Neural cell (in vitro differentiated cells): ENCODE results near the gene EID2B. TPM values are rescaled to one million over a fixed set of nuclear protein-coding genes. Genes with fewer than 3 reads are reported as not detected.

Experiments
- H2AFZ ChIP-seq: fragments of 200-600, 300-800 bp; sonication (generic), shearing (Covaris generic); 2 replicates; pipeline ENCODE4 v1.6.0; 2014; ENCODE audit warnings: low read depth, mild to moderate bottlenecking, antibody characterized with exemption, low read length, moderate library complexity
- H3F3A ChIP-seq: fragments of 200-600 bp; shearing (Covaris generic); 2 replicates; pipeline ENCODE4 v1.6.1; 2016; ENCODE audit warnings: mild to moderate bottlenecking, moderate library complexity, mixed read lengths, antibody characterized with exemption, low read length; ENCODE audit not compliant: insufficient read depth, poor library complexity, severe bottlenecking
- H3K27ac ChIP-seq: fragments of 200-600, 300-800 bp; sonication (generic), shearing (Covaris generic); 2 replicates; pipeline ENCODE4 v1.5.1; 2014; ENCODE audit warnings: mild to moderate bottlenecking, low read length, moderate library complexity
- H3K27me3 ChIP-seq: fragments of 300-800, 200-600 bp; sonication (generic), shearing (Covaris generic); 2 replicates; pipeline ENCODE4 v1.6.0; 2014; ENCODE audit warnings: mild to moderate bottlenecking, low read depth, low read length, moderate library complexity; ENCODE audit not compliant: insufficient read depth
- H3K36me3 ChIP-seq: fragments of 300-800, 200-600 bp; sonication (generic), shearing (Covaris generic); 2 replicates; pipeline ENCODE4 v1.5.1; 2014; ENCODE audit warnings: mild to moderate bottlenecking, antibody characterized with exemption, low read length, moderate library complexity; ENCODE audit not compliant: insufficient read depth
- H3K4me2 ChIP-seq: fragments of 300-800, 200-600 bp; sonication (generic), shearing (Covaris generic); 2 replicates; pipeline ENCODE4 v1.6.0; 2014; ENCODE audit warnings: mild to moderate bottlenecking, low read length
- H3K4me3 ChIP-seq: fragments of 300-800, 200-600 bp; sonication (generic), shearing (Covaris generic); 2 replicates; pipeline ENCODE4 v1.5.1; 2014; ENCODE audit warnings: mild to moderate bottlenecking, low read length, moderate library complexity
- H3K79me2 ChIP-seq: fragments of 200-600 bp; shearing (Covaris generic); replicated peaks from 2 replicates; pipeline ENCODE4 v1.6.0; 2014; ENCODE audit warnings: mild to moderate bottlenecking, low read length, moderate library complexity; ENCODE audit not compliant: insufficient read depth
- H3K9ac ChIP-seq: fragments of 300-800, 200-600 bp; sonication (generic), shearing (Covaris generic); 2 replicates; pipeline ENCODE4 v1.6.1; 2016; ENCODE audit warnings: mild to moderate bottlenecking, low read length, mixed read lengths
- H3K9me2 ChIP-seq: fragments of 200-600 bp; shearing (Covaris generic); 2 replicates; pipeline ENCODE4 v1.6.1; 2016; ENCODE audit warnings: mild to moderate bottlenecking, low read length, mixed read lengths; ENCODE audit not compliant: insufficient read depth
- H3K9me3 ChIP-seq: fragments of 200-600, 300-800 bp; sonication (generic), shearing (Covaris generic); 2 replicates; pipeline ENCODE4 v1.6.1; 2016; ENCODE audit warnings: mild to moderate bottlenecking, mixed run types, low read length, moderate library complexity, mixed read lengths
- H4K20me1 ChIP-seq: fragments of 200-600 bp; shearing (Covaris generic); 2 replicates; pipeline ENCODE4 v1.6.1; 2016; ENCODE audit warnings: mild to moderate bottlenecking, mixed run types; ENCODE audit not compliant: insufficient read depth
- CTCF ChIP-seq: fragments of 450-650 bp; IDR thresholded peaks from 2 replicates; pipeline ENCODE4 v1.5.1; 2014; ENCODE audit warnings: antibody characterized with exemption, mild to moderate bottlenecking, moderate library complexity; ENCODE audit not compliant: poor library complexity, severe bottlenecking
- EP300 ChIP-seq: fragments of 450-650 bp; conservative IDR thresholded peaks from 2 replicates; pipeline ENCODE4 v1.6.1; 2014; ENCODE audit warnings: antibody characterized with exemption, mild to moderate bottlenecking, moderate library complexity; ENCODE audit not compliant: poor library complexity, severe bottlenecking
- EZH2 ChIP-seq: fragments of 200-600, 300-800 bp; shearing (Covaris generic), sonication (generic); IDR thresholded peaks from 2 replicates; pipeline ENCODE4 v1.6.1; 2014; ENCODE audit warnings: antibody characterized with exemption, low read length, borderline replicate concordance, mild to moderate bottlenecking; ENCODE audit not compliant: insufficient read depth, poor library complexity, severe bottlenecking
- MXI1 ChIP-seq: fragments of 450-650 bp; conservative IDR thresholded peaks from 2 replicates; pipeline ENCODE4 v1.6.1; 2014; ENCODE audit warnings: antibody characterized with exemption, mild to moderate bottlenecking; ENCODE audit not compliant: poor library complexity, severe bottlenecking
- POLR2AphosphoS5 ChIP-seq: IDR thresholded peaks from 2 replicates; pipeline ENCODE4 v1.6.1; 2012
- RAD21 ChIP-seq: fragments of 450-650 bp; conservative IDR thresholded peaks from 2 replicates; pipeline ENCODE4 v1.6.1; 2014; ENCODE audit warnings: antibody characterized with exemption, mild to moderate bottlenecking, moderate library complexity
- REST ChIP-seq: IDR thresholded peaks from 2 replicates; pipeline ENCODE4 v1.6.1; 2012; ENCODE audit warnings: borderline replicate concordance
- SMC3 ChIP-seq: fragments of 450-650 bp; conservative IDR thresholded peaks from 2 replicates; pipeline ENCODE4 v1.6.1; 2014; ENCODE audit warnings: antibody characterized with exemption, mild to moderate bottlenecking, moderate library complexity; ENCODE audit not compliant: poor library complexity
- TAF1 ChIP-seq: IDR thresholded peaks from 2 replicates; pipeline ENCODE4 v1.6.1; 2012; ENCODE audit warnings: low read depth
- polyA plus RNA-seq: library from polyadenylated mRNA; depleted of rRNA; stranded (reverse); fragments of >200 nt; gene quantifications from 2 replicates; pipeline ENCODE4 v1.2.3, GENCODE V29; 2014

Gene EID2B
- polyA plus RNA-seq, 1 donor from 2014 or later: 36.5 TPM

- Histone ChIP-seq H4K20me1 (no peaks in the 10 kb centered on the region), H3F3A (no peaks in the 10 kb centered on the region), H3K9me2 (no peaks in the 10 kb centered on the region), H3K79me2 (no peaks in the 10 kb centered on the region), H3K36me3 (no peaks in the 10 kb centered on the region), H3K27ac (no peak overlapping the region), H2AFZ (no peak overlapping the region), H3K27me3 (no peaks in the 10 kb centered on the region), H3K9ac (no peak overlapping the region), H3K9me3 (no peaks in the 10 kb centered on the region), H3K4me3 (no peak overlapping the region), H3K4me2 (no peak overlapping the region)
- no peak for TF ChIP-seq SMC3
- TF ChIP-seq MXI1: no peak
- TF ChIP-seq EZH2: no peak
- TF ChIP-seq TAF1: no peak
- no peak for TF ChIP-seq POLR2AphosphoS5
These were observed 11.7 kb upstream of the EID2B start for GRCh38 chr19:39544226-39544903.

GRCh38 chr19:39543477-39543857, 10.8 kb upstream of the EID2B start:
- TF ChIP-seq REST: no peak
- no peak for TF ChIP-seq SMC3
- no peak for TF ChIP-seq MXI1
- TF ChIP-seq RAD21: no peak
- no peak for TF ChIP-seq EP300
- TF ChIP-seq POLR2AphosphoS5: no peak
- TF ChIP-seq TAF1: no peak
- TF ChIP-seq CTCF: no peak
- H3K9ac ChIP-seq: peak overlapping the region; percentile 63
- H3K79me2 ChIP-seq: peaks cover 7% of the 10 kb centered on the region
- H3K4me3 ChIP-seq: no peak overlapping the region
- H3K36me3 ChIP-seq: no peaks in the 10 kb centered on the region
- no peaks in the 10 kb centered on the region for H3K9me2 ChIP-seq
- H4K20me1 ChIP-seq: no peaks in the 10 kb centered on the region
- no peak overlapping the region for H2AFZ ChIP-seq
- H3K4me2 ChIP-seq: no peak overlapping the region
- H3K27me3 ChIP-seq: no peaks in the 10 kb centered on the region
- no peak overlapping the region for H3K27ac ChIP-seq
- H3F3A ChIP-seq: no peaks in the 10 kb centered on the region
- H3K9me3 ChIP-seq: no peaks in the 10 kb centered on the region
